HTERT RPE-1 (cell line): Measurements from ENCODE around the gene METTL23.
"Not testable (repeated sequence)": the region's sequence is repeated elsewhere in the genome, so short reads cannot be mapped to it uniquely, and the experiment has no call there.

Source experiments
- in situ Hi-C: fragments of 300-500 bp; cut with MboI; formaldehyde crosslinking; loops from 4 replicates; pipeline ENCODE4 v1.14.3; 2020; ENCODE audit warnings: low sequenced_read_pairs

METTL23 gene

DNA sequence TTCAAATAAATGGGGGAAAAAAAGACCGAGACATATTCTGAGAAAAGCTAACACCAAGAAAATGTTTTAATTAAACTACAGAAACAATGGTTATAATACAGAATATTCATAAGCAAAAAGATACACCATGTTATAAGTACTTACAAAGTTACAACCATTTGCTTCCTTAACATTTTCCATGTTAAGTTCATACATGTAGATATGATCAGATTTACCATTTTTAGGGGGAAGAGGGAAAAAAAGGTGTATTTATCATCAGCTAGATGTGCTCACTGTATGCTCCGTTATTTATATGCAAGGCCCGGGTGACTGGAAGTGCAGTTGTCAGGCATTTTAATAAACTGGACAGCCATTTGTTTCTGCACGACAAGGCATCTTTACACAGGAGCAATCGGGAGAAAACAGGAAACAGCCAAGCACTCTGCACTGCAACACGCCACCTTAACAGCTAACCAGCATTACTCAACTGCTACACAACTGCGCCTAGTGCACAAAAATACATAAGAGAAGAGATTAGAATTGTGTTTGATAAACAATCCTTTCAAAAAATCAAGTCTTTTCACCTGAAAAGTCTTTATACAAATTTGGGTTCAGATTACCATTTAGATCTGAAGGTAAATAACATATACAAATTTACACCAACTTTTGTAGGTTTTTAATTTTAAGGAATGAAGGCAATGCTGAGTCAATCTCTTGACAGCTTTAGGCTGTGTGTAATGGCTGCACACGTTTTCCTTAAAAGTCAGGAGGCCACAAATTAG is 7.6 kb downstream of the METTL23 start:
- in situ Hi-C loops, result no loop called here

DNA sequence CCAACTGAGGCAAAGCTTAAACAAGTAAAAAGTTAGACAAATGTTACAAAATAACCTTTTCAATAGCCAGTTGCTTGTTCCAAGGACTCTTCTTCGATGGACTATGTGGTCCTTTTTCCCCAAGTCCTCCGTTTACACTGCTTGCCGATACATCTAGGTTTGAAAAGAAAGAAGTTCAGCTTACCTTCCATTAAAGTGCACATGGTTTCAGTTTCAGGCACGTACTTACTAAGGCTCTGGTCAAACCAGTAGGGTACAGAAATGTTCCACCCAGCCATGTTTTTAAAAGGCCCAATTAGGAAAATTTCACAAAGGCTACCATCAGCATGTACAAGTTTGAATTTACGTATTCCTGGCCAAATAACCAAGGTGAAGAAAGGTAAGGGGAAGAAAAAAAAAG is 8.4 kb downstream of the METTL23 start:
- in situ Hi-C loops, result no loop called here

DNA sequence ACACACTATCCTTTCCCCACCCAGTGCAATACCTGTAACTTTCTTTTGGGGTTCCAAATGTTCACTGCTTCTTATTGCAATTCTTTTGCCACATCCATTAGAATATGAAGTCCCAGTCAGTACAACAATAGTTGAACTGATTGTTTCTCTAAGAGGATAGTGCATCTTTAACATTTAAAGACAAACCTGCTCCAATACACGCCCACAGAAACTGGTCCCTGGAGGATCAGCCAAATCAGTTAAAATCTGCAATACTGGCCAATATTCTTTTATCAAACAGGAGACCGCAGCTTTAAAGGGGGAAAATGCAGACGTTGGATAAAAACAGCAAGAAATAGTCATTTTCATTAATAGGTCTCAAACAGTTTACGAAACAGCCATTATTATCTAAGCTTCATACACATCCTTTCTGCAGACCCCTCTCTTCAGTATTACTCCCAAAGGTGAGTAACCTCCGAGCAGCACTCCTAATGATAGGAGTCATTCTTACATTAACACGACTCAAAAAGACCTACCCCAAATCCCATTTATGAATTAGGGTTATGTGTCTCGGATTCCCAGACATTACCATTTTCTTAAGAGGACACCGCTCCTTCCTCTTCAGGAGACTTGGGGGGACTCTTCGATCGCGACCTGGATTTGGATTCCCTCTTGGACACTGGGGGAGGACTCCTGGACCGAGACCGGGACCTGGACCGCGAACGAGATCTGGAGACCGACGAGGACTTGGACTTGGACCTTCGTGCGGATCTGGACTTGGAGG is 9.1 kb downstream of the METTL23 start:
- in situ Hi-C loops, result no loop called here

DNA sequence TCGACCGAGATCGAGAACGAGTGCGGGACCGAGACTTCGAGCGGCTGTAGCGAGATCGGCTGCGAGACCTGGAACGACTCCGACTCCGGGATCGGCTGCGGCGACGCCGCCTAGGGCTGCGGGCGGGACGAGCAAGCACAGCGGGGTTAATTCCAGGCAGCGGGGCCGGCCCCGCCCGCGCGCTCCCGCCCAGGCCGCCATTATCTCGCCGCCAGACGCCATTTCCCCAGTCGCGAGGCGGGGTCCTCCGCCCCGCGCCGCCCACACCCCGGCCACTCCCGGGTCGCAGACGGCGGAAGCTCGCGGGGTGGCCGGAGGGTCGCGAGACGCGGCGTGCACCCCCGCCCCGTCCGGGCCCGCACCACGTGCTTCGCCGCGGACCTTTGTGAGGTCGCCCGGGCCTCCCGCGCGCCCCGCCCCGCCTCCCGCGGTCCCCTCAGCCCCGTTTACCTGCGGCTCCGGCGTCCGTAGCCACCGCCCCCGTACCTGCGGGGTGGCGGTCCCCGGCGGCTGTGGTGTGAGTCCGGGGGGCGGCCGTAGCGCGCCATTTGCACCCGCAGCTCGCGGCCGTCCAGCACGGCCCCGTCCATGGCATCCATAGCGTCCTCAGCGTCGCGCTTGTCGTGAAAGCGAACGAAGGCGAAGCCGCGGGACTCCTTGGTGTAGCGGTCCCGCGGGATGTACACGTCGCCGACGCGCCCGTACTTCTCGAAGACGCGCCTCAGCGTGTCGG is 9.9 kb downstream of the METTL23 start:
- in situ Hi-C loops, result no loop called here

DNA sequence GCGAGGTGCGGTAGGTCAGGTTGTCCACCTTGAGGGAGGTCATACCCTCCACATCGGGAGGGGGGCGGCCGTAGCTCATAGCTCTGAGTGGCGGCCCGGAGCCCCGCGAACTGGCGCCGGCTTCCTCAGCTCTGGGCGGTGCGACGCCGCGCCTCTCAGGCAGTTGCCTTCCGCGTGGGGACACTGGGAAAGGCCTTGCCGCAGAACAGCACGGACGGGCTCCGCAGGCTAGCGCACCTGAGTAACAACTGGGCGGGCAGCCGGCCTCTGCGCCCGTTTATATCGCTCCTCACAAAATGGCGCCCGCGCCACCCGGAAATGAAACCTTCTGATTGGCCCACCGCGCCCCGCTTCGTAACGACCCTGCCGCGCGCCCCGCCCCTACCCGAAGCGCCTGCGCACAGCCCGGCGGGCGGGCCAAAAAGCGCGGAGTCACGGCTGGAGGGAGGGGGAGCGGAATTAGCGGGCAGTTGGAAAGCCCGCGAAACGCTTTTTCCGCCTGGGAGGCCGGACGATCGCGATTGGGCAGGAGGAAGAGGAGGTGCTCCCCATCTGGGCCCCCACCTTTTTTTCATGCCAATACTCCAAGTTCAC is 10.5 kb downstream of the METTL23 start, which contains the start of gene SRSF2:
SRSF2 (minus strand) TSS at position 250 of the 594 bp plus-strand sequence; CDS start at position 79, 171 bp downstream.
- in situ Hi-C loops, result no loop called here

DNA sequence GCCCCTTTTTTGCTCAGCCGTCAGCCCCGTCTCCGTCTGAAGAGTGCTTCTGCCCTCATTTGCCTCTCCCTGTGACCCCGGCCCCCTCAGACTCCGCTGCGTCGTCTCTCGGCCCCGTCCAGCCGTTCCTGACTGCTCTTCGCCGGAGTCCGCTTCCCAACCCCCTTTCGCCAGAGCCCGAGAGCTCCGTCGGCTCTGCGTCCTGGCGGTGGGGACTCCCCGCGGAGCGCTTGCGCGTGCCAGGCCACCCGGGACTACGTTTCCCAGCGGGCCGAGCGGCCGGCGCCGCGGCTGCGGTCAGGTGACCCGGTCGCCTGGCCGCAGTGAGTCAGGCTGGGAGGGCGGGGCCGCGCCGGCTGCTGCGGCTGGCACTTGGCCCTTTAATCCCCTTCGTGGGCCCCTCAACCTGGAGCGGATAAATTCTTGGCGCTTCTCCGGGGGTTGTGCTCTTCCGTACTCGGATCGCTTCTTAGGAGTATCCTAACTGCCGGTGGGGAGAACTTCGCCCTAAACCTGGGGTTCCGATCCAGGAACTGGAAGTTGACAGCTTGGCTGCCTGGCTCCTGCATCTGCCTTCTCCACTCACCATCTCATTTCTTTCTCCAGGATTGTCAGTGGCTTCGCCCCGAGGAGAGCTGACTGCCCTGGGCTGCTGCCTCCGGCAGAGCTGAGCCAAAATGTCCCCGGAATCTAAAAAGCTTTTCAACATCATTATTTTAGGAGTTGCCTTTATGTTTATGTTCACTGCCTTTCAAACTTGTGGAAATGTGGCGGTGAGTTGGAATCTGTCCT is 11.2 kb downstream of the METTL23 start, which contains the start of gene MFSD11:
MFSD11 (plus strand) TSS at position 444 of the 792 bp plus-strand sequence; CDS start at position 678, 234 bp downstream.
- in situ Hi-C loops, result no loop called here

DNA sequence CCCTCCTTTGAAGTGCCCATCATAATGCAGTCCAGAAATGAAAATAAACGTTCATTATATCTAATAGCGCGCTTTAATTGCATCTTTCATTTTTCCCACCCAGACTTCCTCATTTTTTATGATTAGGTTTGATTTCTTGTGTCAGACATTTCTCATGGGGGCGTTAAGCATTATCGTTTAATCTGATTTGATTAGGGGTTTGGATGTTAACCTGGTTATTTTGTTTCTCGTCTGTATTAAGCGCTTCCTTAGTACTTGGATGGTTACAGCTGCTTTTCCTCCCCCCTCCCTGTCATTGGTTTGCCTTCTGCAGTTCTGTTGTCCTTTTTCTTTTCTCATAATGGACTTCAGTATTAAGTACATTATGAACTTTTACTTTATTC is 11.8 kb downstream of the METTL23 start:
- in situ Hi-C loops, result no loop called here

DNA sequence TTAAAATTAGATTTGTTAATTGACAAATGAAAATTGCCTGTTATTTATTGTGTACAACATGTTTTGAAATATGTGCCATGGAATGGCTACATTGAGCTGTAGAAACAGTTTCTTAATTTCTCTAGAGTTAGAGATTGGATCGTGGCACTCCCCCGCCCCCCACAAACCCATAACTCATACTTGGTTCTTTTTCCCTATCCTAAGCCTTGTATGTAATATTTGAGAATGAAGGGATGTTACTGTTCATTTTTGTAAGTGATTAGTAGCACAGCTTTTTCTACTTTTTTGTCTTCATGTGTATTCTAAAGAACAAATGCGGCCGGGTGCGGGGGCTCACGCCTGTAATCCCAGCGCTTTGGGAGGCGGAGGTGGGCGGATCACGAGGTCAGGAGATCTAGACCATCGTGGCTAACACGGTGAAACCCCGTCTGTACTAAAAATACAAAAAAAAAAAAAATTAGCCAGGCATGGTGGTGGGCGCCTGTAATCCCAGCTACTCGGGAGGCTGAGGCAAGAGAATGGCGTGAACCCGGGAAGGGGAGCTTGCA is 13.0 kb downstream of the METTL23 start:
- in situ Hi-C loops, result not testable (repeated sequence)

DNA sequence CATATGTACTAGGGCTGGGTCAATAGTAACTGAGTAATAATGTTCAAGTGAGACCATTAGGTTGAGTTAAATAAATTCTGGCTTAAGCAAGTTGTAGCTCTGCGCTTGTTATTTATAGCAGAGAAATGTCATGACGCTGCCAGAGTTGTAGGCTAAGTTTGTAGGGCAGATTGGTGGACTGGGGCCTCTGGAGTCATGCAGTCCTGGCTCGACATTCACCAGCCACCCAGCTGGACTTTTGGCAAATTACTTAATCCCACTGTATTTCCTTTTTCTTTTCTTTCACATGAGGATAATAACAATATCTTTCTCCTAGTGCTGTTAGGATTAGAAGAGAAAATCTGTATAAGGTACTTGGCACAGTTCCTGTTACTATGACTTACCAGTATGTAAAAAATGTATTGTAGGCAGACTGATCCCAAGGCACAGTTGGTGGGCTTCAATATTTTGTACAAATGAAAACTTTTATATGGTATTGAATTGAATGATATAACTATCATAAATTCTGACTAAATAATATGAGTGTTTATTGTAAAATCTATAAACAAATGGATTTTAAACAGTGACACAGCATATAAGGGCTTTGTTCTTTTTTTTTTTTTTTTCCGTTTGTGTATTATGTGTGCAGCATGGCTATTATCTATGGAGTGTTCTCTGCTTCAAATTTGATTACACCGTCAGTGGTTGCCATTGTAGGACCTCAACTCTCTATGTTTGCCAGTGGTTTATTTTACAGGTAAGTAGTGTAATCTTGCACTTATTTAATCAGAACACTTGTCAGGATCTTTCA is 13.9 kb downstream of the METTL23 start:
- in situ Hi-C loops, result no loop called here

DNA sequence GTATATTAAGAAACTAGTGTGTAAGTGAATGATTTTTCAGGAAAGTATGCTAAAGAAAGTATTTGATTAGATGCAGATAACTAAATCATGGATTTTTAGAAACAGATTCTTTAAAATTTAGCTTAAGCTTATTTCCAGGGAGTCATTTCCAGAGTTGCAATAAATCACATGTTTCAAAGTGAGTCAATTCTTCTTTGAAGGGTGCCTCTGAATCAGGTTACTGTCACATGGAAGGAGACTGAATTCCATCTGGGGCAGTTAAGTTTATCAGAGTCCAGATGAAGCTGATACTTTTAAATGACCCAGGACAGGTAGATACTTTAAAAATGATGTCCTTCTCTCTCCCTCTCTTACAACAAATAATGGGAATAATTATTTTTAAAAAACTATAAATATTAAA is 16.3 kb downstream of the METTL23 start:
- in situ Hi-C loops, result no loop called here

DNA sequence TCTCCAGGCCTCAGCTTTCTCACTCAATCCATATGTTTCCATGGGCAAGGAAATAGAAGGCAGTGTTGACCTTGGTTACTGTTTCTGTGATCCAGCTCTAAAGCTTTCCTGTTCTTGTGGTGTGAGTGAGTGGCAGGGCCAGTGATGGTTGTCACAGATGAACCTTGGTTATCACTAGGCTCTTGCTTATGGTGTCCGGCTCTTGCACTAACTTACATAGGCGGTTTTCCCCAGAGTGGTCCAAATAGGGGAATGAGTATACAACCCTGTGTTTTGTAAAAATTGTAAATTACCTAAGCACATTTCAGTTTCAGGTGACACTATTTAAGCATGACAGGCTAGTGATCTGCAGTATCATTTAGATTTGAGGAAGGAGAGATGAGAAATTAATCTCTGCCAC is 18.1 kb downstream of the METTL23 start:
- in situ Hi-C loops, result no loop called here

DNA sequence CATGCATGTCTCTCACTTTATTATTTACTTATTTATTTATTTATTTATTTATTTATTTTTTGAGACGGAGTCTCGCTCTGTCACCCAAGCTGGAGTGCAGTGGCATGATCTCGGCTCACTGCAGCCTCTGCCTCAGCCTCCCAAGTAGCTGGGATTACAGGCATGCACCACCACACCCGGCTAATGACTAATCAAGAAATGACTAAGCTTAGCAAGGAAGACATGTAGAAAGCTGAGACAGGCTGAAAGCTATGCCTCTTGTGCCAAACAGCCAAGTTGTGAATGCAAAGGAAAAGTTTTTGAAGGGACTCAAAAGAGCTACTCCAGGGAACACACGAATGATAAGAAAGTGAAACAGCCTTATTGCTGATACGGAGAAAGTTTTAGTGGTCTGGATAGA is 19.1 kb downstream of the METTL23 start:
- in situ Hi-C loops, result not testable (repeated sequence)

DNA sequence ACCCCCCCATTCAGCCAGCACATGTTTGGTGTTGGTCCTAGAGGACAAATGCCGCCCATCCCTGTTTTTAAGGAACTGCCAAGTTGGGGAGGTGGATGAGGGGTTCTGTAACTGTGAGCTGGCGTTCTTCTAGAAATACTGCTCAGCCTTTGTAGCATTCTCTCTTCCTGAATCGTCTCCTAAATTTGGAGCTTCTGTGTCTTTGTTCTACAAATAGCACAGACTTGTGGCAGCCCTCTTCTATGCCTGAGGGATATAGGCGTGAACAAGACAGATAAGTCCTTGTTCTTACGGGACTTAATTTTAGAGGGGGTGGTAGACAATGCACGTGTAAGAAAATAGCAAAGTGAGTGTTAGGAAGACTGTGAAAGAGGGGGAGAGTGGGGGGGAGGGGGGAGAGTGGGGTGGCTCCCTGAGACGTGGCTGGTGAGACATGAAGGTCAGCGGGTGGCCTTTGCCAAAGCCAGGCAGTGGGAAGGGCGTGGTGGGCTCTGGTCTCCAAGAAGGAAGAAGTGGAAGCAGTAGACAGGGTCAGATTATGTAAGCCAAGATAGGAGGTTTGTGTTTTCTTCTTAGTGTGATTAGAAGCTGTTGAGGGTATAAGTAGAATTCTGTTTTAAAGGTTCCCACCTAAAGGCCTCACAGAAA is 21.2 kb downstream of the METTL23 start:
- in situ Hi-C loops, result no loop called here

DNA sequence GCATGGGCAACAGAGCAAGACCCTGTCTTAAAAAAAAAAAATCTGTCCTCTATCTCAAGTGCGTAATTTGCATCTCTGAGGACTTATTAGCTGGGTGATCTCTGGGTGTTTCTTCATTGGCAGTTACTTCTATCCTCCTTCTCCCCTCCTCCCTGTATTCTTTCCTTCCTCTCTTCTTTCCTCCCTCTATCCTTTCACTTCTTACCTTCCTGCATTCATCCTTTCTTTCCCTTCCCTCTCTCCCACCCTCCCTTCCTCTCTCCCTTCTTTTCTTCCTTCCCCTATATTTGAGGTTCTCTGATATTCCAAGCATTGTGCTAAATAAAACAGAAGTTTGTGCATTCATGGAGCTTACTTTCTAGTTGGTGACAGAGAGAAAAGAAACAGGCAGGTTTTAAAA is 22.0 kb downstream of the METTL23 start:
- in situ Hi-C loops, result no loop called here

DNA sequence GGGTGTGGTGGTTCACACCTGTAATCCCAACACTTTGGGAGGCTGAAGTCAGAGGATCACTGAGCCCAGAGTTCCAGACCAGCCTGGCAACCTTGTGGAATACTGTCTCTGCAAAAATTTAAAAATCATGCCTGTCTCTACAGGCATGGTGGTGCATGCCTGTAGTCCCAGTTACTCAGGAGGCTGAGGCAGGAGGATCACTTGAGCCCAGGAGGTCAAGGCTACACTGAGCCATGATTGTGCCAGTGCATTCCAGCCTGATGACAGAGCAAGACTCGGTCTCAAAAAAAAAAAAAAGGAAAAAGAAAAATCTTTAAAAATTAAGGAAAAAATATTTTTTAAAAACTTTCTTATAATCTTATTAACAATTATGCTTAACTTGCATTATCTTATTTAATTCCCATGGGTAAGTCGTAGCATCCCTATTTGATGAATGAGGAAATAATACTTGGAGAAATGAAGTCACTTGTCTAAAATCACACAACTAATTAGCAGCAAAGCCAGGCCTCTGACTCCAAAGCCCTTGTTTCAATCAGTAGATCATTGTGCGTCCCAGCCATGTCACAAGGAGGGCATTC is 24.9 kb downstream of the METTL23 start:
- in situ Hi-C loops, result no loop called here

DNA sequence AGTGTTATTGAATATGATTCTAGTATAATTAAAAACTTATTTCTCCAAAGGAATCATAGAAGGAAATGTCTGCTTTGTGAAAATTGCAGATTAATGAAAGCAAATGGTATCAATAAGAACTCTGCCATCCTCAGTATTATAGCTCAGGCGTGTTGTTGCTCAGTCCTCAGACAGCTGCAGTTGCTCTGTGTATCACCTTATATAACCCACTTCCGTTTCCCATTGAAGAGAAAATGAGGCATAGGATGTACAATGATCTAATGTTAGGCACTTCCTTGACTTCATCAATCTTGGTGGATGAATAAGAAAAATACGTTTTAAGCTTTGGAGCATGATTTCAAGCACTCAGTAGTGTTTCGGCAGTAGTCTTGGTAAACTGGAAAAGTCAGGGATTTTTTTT is 25.4 kb downstream of the METTL23 start:
- in situ Hi-C loops, result no loop called here

DNA sequence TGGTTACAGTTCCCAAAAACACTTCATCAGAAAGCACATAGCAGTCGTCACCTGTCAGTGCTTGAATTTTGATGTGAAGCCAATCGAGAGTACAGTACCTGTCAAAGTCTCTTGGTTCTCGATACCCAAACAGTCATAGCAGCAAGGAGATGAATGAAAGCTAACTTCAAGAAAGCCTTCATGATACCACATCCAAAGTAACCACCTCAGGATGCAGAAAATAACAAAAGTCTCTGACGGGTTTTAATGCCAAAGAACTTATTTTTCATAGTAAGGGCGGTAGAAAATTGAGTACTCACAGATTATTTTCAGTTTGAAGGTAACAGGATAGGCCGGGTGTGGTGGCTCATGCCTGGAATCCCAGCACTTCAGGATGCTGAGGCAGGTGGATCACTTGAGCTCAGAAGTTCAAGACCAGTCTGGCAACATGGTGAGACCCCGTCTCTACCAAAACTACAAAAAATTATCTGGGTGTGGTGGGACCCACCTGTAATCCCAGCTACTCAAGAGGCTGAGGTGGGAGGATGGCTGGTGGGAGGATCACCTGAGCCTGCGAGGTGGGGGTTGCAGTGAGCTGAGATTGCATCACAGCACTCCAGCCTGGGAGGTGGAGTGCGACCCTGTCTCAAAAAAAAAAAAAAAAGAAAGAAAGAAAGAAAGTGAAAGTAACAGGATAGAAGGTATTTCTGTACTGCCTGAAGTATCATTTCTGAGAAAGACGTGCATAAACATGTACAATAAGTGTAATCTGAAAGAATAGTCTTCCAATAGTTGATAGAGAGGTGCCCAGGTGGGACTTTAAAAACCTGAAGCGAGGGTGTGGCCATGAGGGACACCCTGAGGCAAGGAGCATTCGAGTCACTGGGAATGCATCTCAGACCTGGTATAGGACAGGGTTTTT is 26.7 kb downstream of the METTL23 start:
- in situ Hi-C loops, result no loop called here
